GM23248 (cell line): ENCODE data around the gene SRPK2. TPM values are rescaled to one million over a fixed set of nuclear protein-coding genes. Genes with fewer than 3 reads are reported as not detected.

Source experiments
- DNase-seq: peaks from one replicate; pipeline ENCODE4 v3.0.0-alpha.2; 2015
- H2AFZ ChIP-seq: fragments of 200-600 bp; sonication (generic); 2 replicates; pipeline ENCODE4 v1.6.1; 2016; ENCODE audit warnings: antibody characterized with exemption
- H3F3A ChIP-seq: fragments of 200-600 bp; sonication (generic); 2 replicates; pipeline ENCODE4 v1.6.1; 2016; ENCODE audit warnings: mild to moderate bottlenecking, antibody characterized with exemption, mixed run types; ENCODE audit not compliant: insufficient read depth
- H3K27ac ChIP-seq: fragments of 200-600 bp; sonication (generic); 2 replicates; pipeline ENCODE4 v1.5.1; 2016; ENCODE audit warnings: mild to moderate bottlenecking
- H3K27me3 ChIP-seq: fragments of 200-600 bp; sonication (generic); replicated peaks from 2 replicates; pipeline ENCODE4 v1.6.1; 2016; ENCODE audit warnings: mild to moderate bottlenecking; ENCODE audit not compliant: insufficient read depth
- H3K36me3 ChIP-seq: fragments of 200-600 bp; sonication (generic); 2 replicates; pipeline ENCODE4 v1.6.1; 2016; ENCODE audit warnings: low read depth, mild to moderate bottlenecking
- H3K4me1 ChIP-seq: fragments of 200-600 bp; sonication (generic); 2 replicates; pipeline ENCODE4 v1.6.1; 2016; ENCODE audit warnings: mild to moderate bottlenecking; ENCODE audit not compliant: insufficient read depth
- H3K4me2 ChIP-seq: fragments of 200-600 bp; sonication (generic); one replicate; pipeline ENCODE4 v1.6.1; 2016; ENCODE audit warnings: mild to moderate bottlenecking; ENCODE audit not compliant: unreplicated experiment
- H3K4me3 ChIP-seq: fragments of 200-600 bp; sonication (generic); 2 replicates; pipeline ENCODE4 v1.5.1; 2016; ENCODE audit warnings: mild to moderate bottlenecking
- H3K79me2 ChIP-seq: fragments of 200-600 bp; sonication (generic); 2 replicates; pipeline ENCODE4 v1.6.1; 2016; ENCODE audit warnings: mild to moderate bottlenecking; ENCODE audit not compliant: insufficient read depth
- H3K9ac ChIP-seq: fragments of 200-600 bp; sonication (generic); 2 replicates; pipeline ENCODE4 v1.6.1; 2016; ENCODE audit warnings: mild to moderate bottlenecking
- H3K9me2 ChIP-seq: fragments of 200-600 bp; sonication (generic); 2 replicates; pipeline ENCODE4 v1.6.1; 2016; ENCODE audit warnings: mixed run types, mild to moderate bottlenecking, moderate library complexity; ENCODE audit not compliant: insufficient read depth
- H3K9me3 ChIP-seq: fragments of 200-600 bp; sonication (generic); one replicate; pipeline ENCODE4 v1.6.1; 2017; ENCODE audit warnings: low read depth
- H4K20me1 ChIP-seq: fragments of 200-600 bp; sonication (generic); 2 replicates; pipeline ENCODE4 v1.6.0; 2016; ENCODE audit not compliant: insufficient read depth
- EZH2 ChIP-seq: fragments of 200-600 bp; sonication (generic); IDR thresholded peaks from 2 replicates; pipeline ENCODE4 v1.6.1; 2018; ENCODE audit warnings: antibody characterized with exemption, mild to moderate bottlenecking; ENCODE audit not compliant: insufficient read depth, poor library complexity, severe bottlenecking
- EZH2phosphoT487 ChIP-seq: fragments of 200-600 bp; sonication (generic); IDR thresholded peaks from 2 replicates; pipeline ENCODE4 v1.6.1; 2018; ENCODE audit warnings: antibody characterized with exemption, moderate library complexity, mild to moderate bottlenecking, low read depth; ENCODE audit not compliant: insufficient read depth
- WGBS, 2 experiments: methylation state at CpG; one replicate each; pipeline ENCODE4 v1.1.6; 2015 to 2017; ENCODE audit warnings: low lambda C conversion rate in 2 of 2, low coverage in 1 of 2; ENCODE audit errors: missing lambda C conversion rate in 2 of 2; 5-methylcytosine and 5-hydroxymethylcytosine counted together
- in situ Hi-C: fragments of 300-500 bp; cut with MboI; formaldehyde crosslinking; loops from 2 replicates; pipeline ENCODE4 v1.15.0; 2020
- polyA plus RNA-seq: library from polyadenylated mRNA; unstranded; fragments of >200 nt; fragmentation: Nextera tagmentation; extraction: Ambion mirVana; gene quantifications from 2 replicates; pipeline ENCODE4 v1.2.1, GENCODE V29; 2016
- total RNA-seq: library from RNA; depleted of rRNA; stranded (reverse); fragments of >200 nt; shearing (Covaris generic); gene quantifications from 2 replicates; pipeline ENCODE4 v1.2.3, GENCODE V29; 2014

SRPK2 gene
- total and polyA plus RNA-seq, 2 experiments from 2014 or later, result 53.1 to 85.2 TPM

- H3K4me1 ChIP-seq, result peaks cover 10% of the 10 kb centered on the region
- peaks cover 100% of the 10 kb centered on the region for H3K79me2 ChIP-seq
- H3K9me3 ChIP-seq, result no peaks in the 10 kb centered on the region
- no peaks in the 10 kb centered on the region for H3K27me3 ChIP-seq
- H3F3A ChIP-seq, result peaks cover 11% of the 10 kb centered on the region; the same call in 1 of the 2 replicates
- DNase-seq, result no peak
- H4K20me1 ChIP-seq, result peaks cover 17% of the 10 kb centered on the region
- H2AFZ ChIP-seq, result no peak overlapping the region
- H3K27ac ChIP-seq, result no peak overlapping the region
- H3K36me3 ChIP-seq, result no peaks in the 10 kb centered on the region
- H3K4me3 ChIP-seq, result no peak overlapping the region
- H3K9me2 ChIP-seq, result no peaks in the 10 kb centered on the region
- WGBS, 2 experiments, result 0% methylated on average over 1 of the region's 1 CpG
- no peak overlapping the region for H3K4me2 ChIP-seq
- no peak overlapping the region for H3K9ac ChIP-seq
- in situ Hi-C loops, result no loop called here
- no peak for TF ChIP-seq EZH2
- no peak for TF ChIP-seq EZH2phosphoT487
Observed at GRCh38 chr7:105257338-105257737, 131.4 kb downstream of the SRPK2 start.

DNA sequence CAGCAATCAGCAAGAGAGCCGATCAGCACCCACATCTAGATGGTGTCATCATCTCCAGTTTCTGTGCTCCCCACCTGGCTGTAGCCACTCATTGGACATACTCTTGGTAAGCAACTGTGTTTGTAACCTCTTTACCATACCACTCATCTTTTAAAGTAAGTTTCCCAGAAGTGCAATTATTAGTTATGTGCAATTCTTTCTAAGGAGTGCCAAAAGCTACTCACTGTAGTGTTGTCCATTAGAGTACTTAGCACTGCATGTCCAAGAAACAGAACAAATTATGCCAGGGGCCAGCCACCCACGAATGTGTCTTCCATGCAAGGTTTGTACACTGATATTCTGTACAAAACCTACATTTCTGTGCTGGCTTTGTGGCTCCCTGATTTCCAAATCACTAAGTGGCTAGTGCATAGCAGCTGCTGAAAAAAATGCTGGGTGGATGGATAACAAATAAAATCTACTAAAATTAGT is 131.9 kb downstream of the SRPK2 start:
- Histone ChIP-seq H3K4me3 (no peak overlapping the region), H3K4me2 (no peak overlapping the region), H3K36me3 (no peaks in the 10 kb centered on the region), H3F3A (peaks cover 11% of the 10 kb centered on the region; the same call in 1 of the 2 replicates), H3K27me3 (no peaks in the 10 kb centered on the region), H2AFZ (no peak overlapping the region), H4K20me1 (peaks cover 14% of the 10 kb centered on the region), H3K9me3 (no peaks in the 10 kb centered on the region), H3K9ac (no peak overlapping the region), H3K27ac (no peak overlapping the region), H3K9me2 (no peaks in the 10 kb centered on the region), H3K4me1 (peaks cover 10% of the 10 kb centered on the region), H3K79me2 (peaks cover 100% of the 10 kb centered on the region)
- in situ Hi-C loops, result no loop called here
- TF ChIP-seq EZH2 (no peak), EZH2phosphoT487 (no peak)
- peak; percentile 7 for DNase-seq
- WGBS, 2 experiments, result 6 to 7% methylated on average over 2 of the region's 2 CpGs

DNA sequence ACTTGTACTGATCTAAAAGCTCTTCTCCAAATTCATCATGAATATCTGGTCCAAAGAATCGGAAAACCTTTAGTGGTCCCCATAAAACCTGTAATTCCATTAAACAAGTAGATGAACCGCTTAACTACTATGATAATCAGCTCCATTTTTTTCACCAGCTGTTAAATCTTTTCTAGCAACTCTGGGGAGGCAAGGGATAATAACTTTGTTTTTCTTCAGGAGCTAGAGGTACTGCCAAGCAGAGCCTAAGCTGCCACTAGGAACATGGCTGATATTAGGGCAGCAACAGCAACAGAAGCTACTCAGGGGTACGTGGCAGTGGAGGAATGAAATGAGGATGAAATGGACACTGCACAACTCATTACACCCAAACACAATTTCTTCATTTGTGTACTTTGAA is 138.0 kb downstream of the SRPK2 start:
- H3K36me3 ChIP-seq, result no peaks in the 10 kb centered on the region
- no peak for DNase-seq

GRCh38 chr7:105250239-105250638 is 138.5 kb downstream of the SRPK2 start:
- Histone ChIP-seq H3K27me3 (no peaks in the 10 kb centered on the region), H3F3A (no peaks in the 10 kb centered on the region), H3K4me3 (no peak overlapping the region), H3K4me1 (peaks cover 23% of the 10 kb centered on the region), H4K20me1 (0 out of 2 replicates have a peak, but pooled peaks cover 4% of the 10 kb centered on the region), H3K9me2 (no peaks in the 10 kb centered on the region), H3K9ac (no peak overlapping the region), H2AFZ (no peak overlapping the region), H3K4me2 (no peak overlapping the region), H3K79me2 (peaks cover 100% of the 10 kb centered on the region), H3K9me3 (no peaks in the 10 kb centered on the region), H3K27ac (no peak overlapping the region), H3K36me3 (no peaks in the 10 kb centered on the region)
- TF ChIP-seq EZH2, result no peak
- no peak for TF ChIP-seq EZH2phosphoT487
- 96 to 99% methylated on average over 4 of the region's 4 CpGs for WGBS, 2 experiments
- in situ Hi-C loops, result no loop called here
- DNase-seq, result no peak

More for the DNA sequence above, 138.0 kb downstream of the SRPK2 start:
- Histone ChIP-seq H3K27ac (no peak overlapping the region), H3K9me3 (no peaks in the 10 kb centered on the region), H3K4me3 (no peak overlapping the region), H4K20me1 (0 out of 2 replicates have a peak, but pooled peaks cover 4% of the 10 kb centered on the region), H3F3A (no peaks in the 10 kb centered on the region), H2AFZ (no peak overlapping the region), H3K9me2 (no peaks in the 10 kb centered on the region), H3K4me1 (peaks cover 18% of the 10 kb centered on the region), H3K27me3 (no peaks in the 10 kb centered on the region), H3K9ac (no peak overlapping the region), H3K4me2 (no peak overlapping the region), H3K79me2 (peaks cover 100% of the 10 kb centered on the region)
- TF ChIP-seq EZH2 (no peak), EZH2phosphoT487 (no peak)
- WGBS, 2 experiments, result 98 to 99% methylated on average over 3 of the region's 3 CpGs
- in situ Hi-C loops, result no loop called here

DNA sequence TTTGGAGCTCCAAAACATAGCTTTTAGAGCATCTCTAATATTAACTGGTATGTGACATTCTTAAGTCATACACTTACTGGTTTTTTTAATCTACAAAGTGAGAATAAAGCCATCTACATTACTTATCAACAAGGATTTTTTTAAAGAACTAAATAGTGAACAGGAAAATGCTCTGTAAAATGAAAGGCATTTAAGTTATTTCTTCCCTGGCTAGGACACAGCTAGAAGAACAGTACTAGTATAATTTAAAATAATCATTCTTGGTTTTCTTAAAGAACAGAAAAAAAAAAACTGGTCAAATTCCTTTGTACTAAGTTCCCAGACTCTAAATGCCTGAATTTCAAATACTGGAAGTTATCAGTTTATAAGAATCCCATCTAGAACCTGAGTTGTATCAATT is 139.5 kb downstream of the SRPK2 start:
- H2AFZ ChIP-seq, result no peak overlapping the region
- TF ChIP-seq EZH2 (no peak), EZH2phosphoT487 (no peak)
- in situ Hi-C loops, result no loop called here
- no peak overlapping the region for H3K9ac ChIP-seq
- no peak overlapping the region for H3K4me2 ChIP-seq
- H3K36me3 ChIP-seq, result no peaks in the 10 kb centered on the region
- no peak for DNase-seq
- H4K20me1 ChIP-seq, result 0 out of 2 replicates have a peak, but pooled peaks cover 4% of the 10 kb centered on the region
- no peaks in the 10 kb centered on the region for H3F3A ChIP-seq
- H3K27ac ChIP-seq, result no peak overlapping the region
- no peaks in the 10 kb centered on the region for H3K9me2 ChIP-seq
- H3K4me3 ChIP-seq, result no peak overlapping the region
- peaks cover 100% of the 10 kb centered on the region for H3K79me2 ChIP-seq
- H3K4me1 ChIP-seq, result peaks cover 23% of the 10 kb centered on the region
- no peaks in the 10 kb centered on the region for H3K9me3 ChIP-seq
- H3K27me3 ChIP-seq, result no peaks in the 10 kb centered on the region
